ENCODE results near the gene OVOL2. TPM values are rescaled to one million over a fixed set of nuclear protein-coding genes. Genes with fewer than 3 reads are reported as not detected.

The OVOL2 gene
- total RNA-seq: not detected in 2 replicates

DNA sequence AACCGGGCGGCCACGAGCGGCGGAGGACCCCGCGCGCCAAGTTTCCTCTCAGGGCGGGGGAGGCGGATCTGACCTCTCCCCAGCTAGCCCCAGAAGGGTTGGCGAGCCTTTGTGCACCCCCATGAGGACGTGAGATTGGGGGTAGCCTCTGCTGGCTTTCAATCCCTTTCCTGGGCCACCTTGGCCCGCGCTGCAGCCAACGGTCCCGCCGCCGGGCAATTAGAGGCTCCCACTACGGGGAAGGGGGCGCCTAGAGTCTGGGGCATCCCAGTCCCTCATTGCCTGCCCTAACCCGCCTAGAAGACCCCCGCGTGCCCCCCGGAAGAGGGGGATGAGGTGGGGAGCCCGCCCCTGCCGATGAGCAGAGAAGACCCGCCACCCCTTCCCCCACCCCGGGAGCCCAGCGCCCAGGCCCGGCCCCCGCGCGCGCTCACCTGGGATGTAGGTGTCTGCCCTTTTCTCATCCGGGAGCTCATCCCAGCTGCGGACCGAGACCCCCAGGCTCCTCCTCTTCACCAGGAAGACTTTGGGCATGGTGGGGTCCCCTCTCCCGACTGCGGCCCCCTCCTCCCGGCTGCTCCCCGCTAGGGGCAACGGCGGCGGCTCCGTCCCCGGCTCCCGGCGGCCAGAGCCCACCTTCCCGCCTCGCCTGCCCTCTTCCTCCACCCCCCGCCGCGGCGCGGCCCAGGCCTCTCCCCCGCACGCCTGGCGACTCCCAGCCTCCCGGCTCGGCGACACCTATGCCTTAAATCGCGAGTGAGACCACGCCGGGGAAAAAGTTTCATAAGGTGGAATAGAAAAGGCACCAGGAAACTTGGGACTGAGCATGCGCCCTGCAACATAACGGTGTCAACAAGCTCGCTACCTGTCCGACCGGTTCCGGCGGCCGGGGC, at the start of gene OVOL2:
Gene OVOL2, minus strand, starts transcription at position 816 of the 893 bp plus-strand sequence. Its CDS starts 282 bp downstream, at position 534.

Other genes starting within 250 kb of the OVOL2 start
- gene SNX5, start 89.1 kb downstream of the OVOL2 start, total RNA-seq: 64.7 and 99.1 TPM in 2 replicates
- gene MGME1, start 88.9 kb downstream of the OVOL2 start, total RNA-seq: 5.6 and 9.6 TPM in 2 replicates
- gene KAT14, start 79.9 kb upstream of the OVOL2 start, total RNA-seq: 10.8 and 15.1 TPM in 2 replicates
- gene PET117, start 79.9 kb upstream of the OVOL2 start, total RNA-seq: 10.7 TPM in 2 replicates
- 19.5 and 28.5 TPM in 2 replicates for gene ZNF133, start 230.6 kb upstream of the OVOL2 start, total RNA-seq

Measured in smooth muscle cell of the umbilical artery (primary cell).